Breast epithelium (tissue), 4 donors: ENCODE results near the gene DOCK9. TPM values are rescaled to one million over a fixed set of nuclear protein-coding genes. Genes with fewer than 3 reads are reported as not detected.

Experiments
- DNase-seq, 2 donors: peaks; one replicate each; pipeline ENCODE4 v3.0.0-alpha.2; 2019; ENCODE audit warnings: low spot score in 2 of 2
- H3K27ac ChIP-seq, 2 donors: fragments of 200-600 bp; sonication (generic) in 1 of 2; one replicate each; pipeline ENCODE4 v1.5.1; 2016 to 2019; ENCODE audit warnings: mild to moderate bottlenecking in 1 of 2
- H3K27me3 ChIP-seq, 2 donors: fragments of 200-600 bp; sonication (generic) in 1 of 2; one replicate each; pipeline versions ENCODE4 v1.5.1 to v1.6.0; 2017 to 2019; ENCODE audit warnings: control low read depth in 1 of 2, mild to moderate bottlenecking in 1 of 2
- H3K36me3 ChIP-seq: fragments of 200-600 bp; one replicate; pipeline ENCODE4 v1.5.1; 2019
- H3K4me1 ChIP-seq, 2 donors: fragments of 200-600 bp; sonication (generic); one replicate each; pipeline ENCODE4 v1.5.1; 2016 to 2019; ENCODE audit warnings: control low read depth in 1 of 2
- H3K4me3 ChIP-seq, 3 donors: fragments of 200-600 bp; sonication (generic); 1 replicate in 2 of 3; 2 replicates in 1 of 3; pipeline ENCODE4 v1.5.1; 2016 to 2019; ENCODE audit warnings: mild to moderate bottlenecking in 3 of 3, moderate library complexity in 2 of 3
- H3K9me3 ChIP-seq, 2 donors: fragments of 200-600 bp; sonication (generic) in 1 of 2; one replicate each; pipeline ENCODE4 v1.5.1; 2016 to 2019; ENCODE audit warnings: control low read depth in 1 of 2
- POLR2A ChIP-seq: fragments of 450-650 bp; IDR thresholded peaks from one replicate; pipeline ENCODE4 v1.6.1; 2016; ENCODE audit warnings: antibody characterized with exemption, mild to moderate bottlenecking, moderate library complexity
- POLR2AphosphoS5 ChIP-seq, 3 donors: sonication (generic); formaldehyde crosslinking; IDR thresholded peaks; one replicate each; pipeline ENCODE4 v1.6.1; 2017; ENCODE audit warnings: antibody characterized with exemption in 3 of 3
- intact Hi-C: fragments of 100-400 bp; cut with DNase I; formaldehyde crosslinking; loops from one replicate; pipeline ENCODE4 v1.15.1; 2023; ENCODE audit warnings: low total_unique reads
- total RNA-seq, 3 donors: library from RNA; depleted of rRNA; stranded (reverse); fragments of >200 nt; gene quantifications; one replicate each; pipeline ENCODE4 v1.1.0, GENCODE V29; 2016
- TF ChIP-seq, protein P1 (sequence below), 3 donors: fragments of 450-650 bp; IDR thresholded peaks; one replicate each; pipeline ENCODE4 v1.5.1; 2016 to 2017; ENCODE audit warnings: antibody characterized with exemption in 3 of 3, mild to moderate bottlenecking in 3 of 3, moderate library complexity in 3 of 3

The DOCK9 gene
- total RNA-seq, 3 donors from 2014 or later, result 85.5 to 155 (median 92.2) TPM

- intact Hi-C loops, result no loop called here
- DNase-seq, result no peak
- Histone ChIP-seq H3K27me3 (no peaks in the 10 kb centered on the region), H3K4me3 (no peak overlapping the region), H3K4me1 (no peaks in the 10 kb centered on the region), H3K27ac (no peak overlapping the region), H3K36me3 (no peaks in the 10 kb centered on the region), H3K9me3 (no peaks in the 10 kb centered on the region)
- TF ChIP-seq POLR2AphosphoS5 (IDR thresholded peaks at IDR 0.05), result no peak
- no peak for TF ChIP-seq POLR2A
- TF ChIP-seq, protein P1, sequence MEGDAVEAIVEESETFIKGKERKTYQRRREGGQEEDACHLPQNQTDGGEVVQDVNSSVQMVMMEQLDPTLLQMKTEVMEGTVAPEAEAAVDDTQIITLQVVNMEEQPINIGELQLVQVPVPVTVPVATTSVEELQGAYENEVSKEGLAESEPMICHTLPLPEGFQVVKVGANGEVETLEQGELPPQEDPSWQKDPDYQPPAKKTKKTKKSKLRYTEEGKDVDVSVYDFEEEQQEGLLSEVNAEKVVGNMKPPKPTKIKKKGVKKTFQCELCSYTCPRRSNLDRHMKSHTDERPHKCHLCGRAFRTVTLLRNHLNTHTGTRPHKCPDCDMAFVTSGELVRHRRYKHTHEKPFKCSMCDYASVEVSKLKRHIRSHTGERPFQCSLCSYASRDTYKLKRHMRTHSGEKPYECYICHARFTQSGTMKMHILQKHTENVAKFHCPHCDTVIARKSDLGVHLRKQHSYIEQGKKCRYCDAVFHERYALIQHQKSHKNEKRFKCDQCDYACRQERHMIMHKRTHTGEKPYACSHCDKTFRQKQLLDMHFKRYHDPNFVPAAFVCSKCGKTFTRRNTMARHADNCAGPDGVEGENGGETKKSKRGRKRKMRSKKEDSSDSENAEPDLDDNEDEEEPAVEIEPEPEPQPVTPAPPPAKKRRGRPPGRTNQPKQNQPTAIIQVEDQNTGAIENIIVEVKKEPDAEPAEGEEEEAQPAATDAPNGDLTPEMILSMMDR (IDR thresholded peaks at IDR 0.05), result no peak
These were observed 18.6 kb downstream of the DOCK9 start for GRCh38 chr13:98959291-98959690.

DNA sequence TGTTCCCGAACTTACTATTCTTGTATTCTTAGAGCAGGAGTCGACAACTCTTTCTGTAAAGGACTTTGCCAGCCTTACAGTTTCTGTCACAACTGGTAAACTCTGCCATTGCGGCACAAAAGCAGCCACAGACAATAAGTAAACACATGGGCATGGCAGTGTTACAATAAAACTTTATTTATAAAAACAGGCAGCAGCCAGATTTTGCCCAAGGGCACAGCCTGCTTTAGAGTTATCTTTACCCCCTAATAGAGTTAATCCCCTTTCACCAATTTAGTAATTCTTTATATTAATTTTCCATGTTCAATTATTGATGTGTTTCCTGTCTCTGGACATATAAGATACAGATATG, 19.4 kb downstream of the DOCK9 start:
- Histone ChIP-seq H3K4me3 (no peak overlapping the region), H3K9me3 (no peaks in the 10 kb centered on the region), H3K36me3 (no peaks in the 10 kb centered on the region), H3K27me3 (no peaks in the 10 kb centered on the region), H3K4me1 (no peaks in the 10 kb centered on the region), H3K27ac (no peak overlapping the region)
- intact Hi-C loops, result no loop called here
- no peak for DNase-seq
- TF ChIP-seq, protein P1 (IDR thresholded peaks at IDR 0.05), result no peak
- no peak for TF ChIP-seq POLR2A
- no peak for TF ChIP-seq POLR2AphosphoS5 (IDR thresholded peaks at IDR 0.05)

- no peaks in the 10 kb centered on the region for H3K4me1 ChIP-seq
- H3K27ac ChIP-seq, result no peak overlapping the region
- H3K9me3 ChIP-seq, result no peaks in the 10 kb centered on the region
- no peak for DNase-seq
- H3K4me3 ChIP-seq, result no peak overlapping the region
- H3K36me3 ChIP-seq, result no peaks in the 10 kb centered on the region
- intact Hi-C loops, result no loop called here
- no peaks in the 10 kb centered on the region for H3K27me3 ChIP-seq
- TF ChIP-seq, protein P1 (IDR thresholded peaks at IDR 0.05), result no peak
- no peak for TF ChIP-seq POLR2A
- no peak for TF ChIP-seq POLR2AphosphoS5 (IDR thresholded peaks at IDR 0.05)
These were observed 20.0 kb downstream of the DOCK9 start for GRCh38 chr13:98957731-98958442.

DNA sequence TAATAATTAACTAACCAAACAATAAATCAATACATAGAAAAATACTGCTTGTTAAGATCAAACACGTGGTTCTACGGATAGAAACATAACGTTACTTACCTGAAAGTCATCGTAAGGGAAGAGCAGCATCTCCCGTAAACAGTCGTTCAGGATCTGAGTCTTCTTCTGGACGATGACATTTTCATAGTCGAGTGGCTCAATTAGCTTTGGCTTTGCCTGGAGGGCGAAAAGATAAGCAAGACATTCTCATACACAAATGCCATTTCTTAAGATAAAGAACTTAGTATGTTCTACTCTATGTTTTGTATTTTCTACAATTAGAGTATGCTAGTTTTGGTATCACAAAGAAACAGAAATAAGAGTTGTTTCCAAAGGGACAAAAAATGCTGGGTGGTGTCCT, 22.5 kb downstream of the DOCK9 start:
- H3K4me3 ChIP-seq, result no peak overlapping the region
- H3K4me1 ChIP-seq, result no peaks in the 10 kb centered on the region
- no peak overlapping the region for H3K27ac ChIP-seq
- DNase-seq, result no peak
- H3K9me3 ChIP-seq, result no peaks in the 10 kb centered on the region
- no peaks in the 10 kb centered on the region for H3K27me3 ChIP-seq
- TF ChIP-seq POLR2AphosphoS5 (IDR thresholded peaks at IDR 0.05) (no peak), POLR2A (no peak)
- TF ChIP-seq, protein P1 (IDR thresholded peaks at IDR 0.05), result no peak
- intact Hi-C loops, result no loop called here
- H3K36me3 ChIP-seq, result no peaks in the 10 kb centered on the region

DNA sequence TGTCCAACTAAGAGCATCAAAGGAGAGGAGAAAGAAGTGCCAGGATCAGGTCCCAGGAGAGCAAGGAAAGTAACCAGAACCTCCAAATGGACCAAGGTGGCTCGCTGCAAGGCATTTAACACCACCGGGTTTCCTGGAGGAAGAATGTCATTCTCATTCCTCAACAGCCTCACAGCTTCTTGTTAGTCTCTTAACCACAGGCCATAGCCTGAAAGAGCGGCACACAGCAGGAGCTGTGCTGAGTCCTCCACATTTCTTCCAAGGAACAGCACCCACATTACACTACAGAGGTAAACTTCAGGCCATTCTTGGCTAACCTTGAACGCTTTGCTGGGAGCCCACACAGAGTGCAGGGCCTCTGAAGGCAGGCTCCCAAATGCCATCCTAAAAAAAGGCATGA, 23.6 kb downstream of the DOCK9 start:
- no peaks in the 10 kb centered on the region for H3K9me3 ChIP-seq
- no peak for TF ChIP-seq POLR2A
- TF ChIP-seq, protein P1 (IDR thresholded peaks at IDR 0.05), result no peak
- no peak for TF ChIP-seq POLR2AphosphoS5 (IDR thresholded peaks at IDR 0.05)
- intact Hi-C loops, result no loop called here

More for the DNA sequence above, 23.6 kb downstream of the DOCK9 start:
- Histone ChIP-seq H3K27me3 (no peaks in the 10 kb centered on the region), H3K27ac (no peak overlapping the region), H3K36me3 (no peaks in the 10 kb centered on the region), H3K4me3 (no peak overlapping the region), H3K4me1 (no peaks in the 10 kb centered on the region)
- no peak for DNase-seq
